Breast epithelium (tissue), 3 donors: ENCODE results near the gene LRRC18.

Experiments
- CTCF ChIP-seq, 3 donors: fragments of 450-650 bp; IDR thresholded peaks; one replicate each; pipeline ENCODE4 v1.5.1; 2016 to 2017; ENCODE audit warnings: antibody characterized with exemption in 3 of 3, mild to moderate bottlenecking in 3 of 3, moderate library complexity in 3 of 3
- POLR2A ChIP-seq: fragments of 450-650 bp; IDR thresholded peaks from one replicate; pipeline ENCODE4 v1.6.1; 2016; ENCODE audit warnings: antibody characterized with exemption, mild to moderate bottlenecking, moderate library complexity

- no peak for TF ChIP-seq CTCF (IDR thresholded peaks at IDR 0.05)
- TF ChIP-seq POLR2A: no peak
Observed at GRCh38 chr10:48913674-48914073, 26.0 kb downstream of the LRRC18 start.
